GM12878 (cell line): Measurements from ENCODE around the gene CNR1. TPM values are rescaled to one million over a fixed set of nuclear protein-coding genes. Genes with fewer than 3 reads are reported as not detected.
A peak's percentile ranks its signal among the peaks of the same experiment; 100 is the strongest.

Experiments
- ATAC-seq: fragments of 200-7000 bp; cut with Tn5 transposase; 3 replicates; pipeline ENCODE4 v1.9.1; 2020; ENCODE audit warnings: mild to moderate bottlenecking, moderate library complexity
- BruUV-seq: library from RNA; stranded (reverse); fragments of 400-500 nt; replicated peaks from 2 replicates; lab custom pipeline; 2021; lab: Mats Ljungman, UMichigan
- CTCF ChIA-PET: fragments of 300-600 bp; sonication (Branson Sonifier 250); formaldehyde crosslinking; extraction: SDS; loops from one replicate; lab custom pipeline; 2021; ENCODE audit warnings: inconsistent platforms; lab: Yijun Ruan, JAX
- POLR2A ChIA-PET: fragments of 350-600 bp; formaldehyde crosslinking; extraction: SDS; loops from one replicate; lab custom pipeline; 2021; ENCODE audit warnings: inconsistent platforms; lab: Charles Lee
- RAD21 ChIA-PET: fragments of 300-600 bp; sonication (Branson Sonifier 250); formaldehyde crosslinking; loops from one replicate; lab custom pipeline; 2023; ENCODE audit warnings: antibody characterized with exemption; ENCODE audit not compliant: unreplicated experiment; lab: Charles Lee
- SMC1A ChIA-PET: fragments of 300-600 bp; sonication (Branson Sonifier 250); formaldehyde crosslinking; loops from one replicate; lab custom pipeline; 2023; ENCODE audit not compliant: unreplicated experiment, uncharacterized antibody; lab: Charles Lee
- DNase-seq: peaks from one replicate; pipeline ENCODE4 v3.0.0-alpha.2; 2011; ENCODE audit warnings: low read depth, low spot score
- FAIRE-seq: peaks from 3 replicates; lab custom pipeline; 2011; peaks lifted over from hg19 to GRCh38; lab: Jason Lieb, UNC
- H2AFZ ChIP-seq: 2 replicates; pipeline ENCODE4 v1.6.0; 2011; ENCODE audit warnings: low read depth, low read length, control low read depth; ENCODE audit not compliant: control insufficient read depth
- H3K27ac ChIP-seq: 2 replicates; pipeline ENCODE4 v1.5.1; 2011; ENCODE audit warnings: control low read depth; ENCODE audit not compliant: control insufficient read depth, insufficient read depth
- H3K27me3 ChIP-seq, 2 experiments: replicated peaks in 1 of 2; 2 replicates each; pipeline versions ENCODE4 v1.6.0 to v1.6.1; 2011; ENCODE audit warnings: low read length in 1 of 2; ENCODE audit not compliant: control insufficient read depth in 2 of 2, insufficient read depth in 2 of 2
- H3K36me3 ChIP-seq, 2 experiments: 2 replicates each; pipeline ENCODE4 v1.5.1; 2011; ENCODE audit warnings: low read length in 1 of 2; ENCODE audit not compliant: control insufficient read depth in 2 of 2, insufficient read depth in 2 of 2
- H3K4me1 ChIP-seq: 2 replicates; pipeline ENCODE4 v1.6.1; 2011; ENCODE audit warnings: mild to moderate bottlenecking, low read length, moderate library complexity, mixed read lengths; ENCODE audit not compliant: control insufficient read depth, insufficient read depth
- H3K4me2 ChIP-seq: 2 replicates; pipeline ENCODE4 v1.6.0; 2011; ENCODE audit warnings: control low read depth; ENCODE audit not compliant: control insufficient read depth, insufficient read depth
- H3K4me3 ChIP-seq: fragments of 200-600 bp; sonication (generic); 2 replicates; pipeline ENCODE4 v1.5.1; 2016
- H3K79me2 ChIP-seq: 2 replicates; pipeline ENCODE4 v1.6.0; 2011; ENCODE audit warnings: low read length; ENCODE audit not compliant: control insufficient read depth, insufficient read depth
- H3K9ac ChIP-seq: 2 replicates; pipeline ENCODE4 v1.8.0; 2011; ENCODE audit warnings: low read length, control low read depth, mixed read lengths; ENCODE audit not compliant: control insufficient read depth, insufficient read depth
- H3K9me3 ChIP-seq: replicated peaks from 3 replicates; pipeline ENCODE4 v1.5.1; 2011; ENCODE audit warnings: mild to moderate bottlenecking, low read length; ENCODE audit not compliant: control insufficient read depth, insufficient read depth
- H4K20me1 ChIP-seq: 2 replicates; pipeline ENCODE4 v1.6.0; 2011; ENCODE audit not compliant: control insufficient read depth, insufficient read depth
- BCL11A ChIP-seq: IDR thresholded peaks from 2 replicates; pipeline ENCODE4 v1.6.1; 2011; ENCODE audit warnings: low read depth, low read length
- CBX5 ChIP-seq: sonication (generic); IDR thresholded peaks from 2 replicates; pipeline ENCODE4 v1.6.1; 2016; ENCODE audit warnings: low read depth, moderate library complexity, mild to moderate bottlenecking, inconsistent platforms
- EGR1 ChIP-seq, 2 experiments: IDR thresholded peaks; 1 replicate in 1 of 2; 2 replicates in 1 of 2; pipeline ENCODE4 v1.6.1; 2011 to 2012; ENCODE audit warnings: low read depth in 2 of 2, low read length in 2 of 2, borderline replicate concordance in 1 of 2, mild to moderate bottlenecking in 1 of 2, moderate library complexity in 1 of 2
- EP300 ChIP-seq, 2 experiments: fragments of 150-350 bp in 1 of 2; IDR thresholded peaks; 2 replicates each; pipeline ENCODE4 v1.6.1; 2011 to 2012; ENCODE audit warnings: low read depth in 2 of 2, low read length in 2 of 2, borderline replicate concordance in 1 of 2, improper control_type of control experiment in 1 of 2, inconsistent platforms in 1 of 2; ENCODE audit not compliant: control insufficient read depth in 1 of 2
- FOXM1 ChIP-seq: IDR thresholded peaks from 2 replicates; pipeline ENCODE4 v1.6.1; 2012; ENCODE audit warnings: low read depth, mild to moderate bottlenecking, inconsistent platforms, low read length, moderate library complexity
- IKZF1 ChIP-seq: fragments of 450-650 bp; conservative IDR thresholded peaks from 2 replicates; pipeline ENCODE4 v1.6.1; 2017; ENCODE audit warnings: antibody characterized with exemption, mild to moderate bottlenecking
- NFIC ChIP-seq: IDR thresholded peaks from 2 replicates; pipeline ENCODE4 v1.6.1; 2012; ENCODE audit warnings: low read depth, mild to moderate bottlenecking, inconsistent platforms, low read length, moderate library complexity
- NR2C1 ChIP-seq: fragments of 450-650 bp; IDR thresholded peaks from 2 replicates; pipeline ENCODE4 v1.6.1; 2017; ENCODE audit warnings: antibody characterized with exemption, mild to moderate bottlenecking, moderate library complexity
- NR2F1 ChIP-seq: fragments of 450-650 bp; conservative IDR thresholded peaks from 2 replicates; pipeline ENCODE4 v1.6.1; 2017; ENCODE audit warnings: mild to moderate bottlenecking
- POLR2AphosphoS2 ChIP-seq: IDR thresholded peaks from 2 replicates; pipeline ENCODE4 v1.6.1; 2011; ENCODE audit warnings: low read depth, mild to moderate bottlenecking, low read length, improper control_type of control experiment, moderate library complexity
- POLR2AphosphoS5 ChIP-seq: IDR thresholded peaks from 2 replicates; pipeline ENCODE4 v1.6.1; 2011; ENCODE audit warnings: mild to moderate bottlenecking, low read length, inconsistent platforms
- POU2F2 ChIP-seq: IDR thresholded peaks from 3 replicates; pipeline ENCODE4 v1.6.1; 2011; ENCODE audit warnings: low read depth, mild to moderate bottlenecking, low read length, borderline replicate concordance
- RAD21 ChIP-seq: IDR thresholded peaks from 2 replicates; pipeline ENCODE4 v1.6.1; 2011; ENCODE audit warnings: mild to moderate bottlenecking, low read depth, low read length, moderate library complexity; ENCODE audit not compliant: insufficient read depth
- SIN3A ChIP-seq: IDR thresholded peaks from 2 replicates; pipeline ENCODE4 v1.6.1; 2012; ENCODE audit warnings: low read depth, low read length, improper control_type of control experiment
- SIX5 ChIP-seq: IDR thresholded peaks from 2 replicates; pipeline ENCODE4 v1.6.1; 2011; ENCODE audit warnings: mild to moderate bottlenecking, low read depth, low read length, moderate library complexity; ENCODE audit not compliant: severe bottlenecking
- TAF1 ChIP-seq: IDR thresholded peaks from 2 replicates; pipeline ENCODE4 v1.6.1; 2011; ENCODE audit warnings: mild to moderate bottlenecking, low read depth, low read length, borderline replicate concordance
- ZNF622 ChIP-seq: fragments of 450-650 bp; IDR thresholded peaks from 2 replicates; pipeline ENCODE4 v1.6.1; 2017; ENCODE audit warnings: mild to moderate bottlenecking, inconsistent platforms
- WGBS: methylation state at CpG from one replicate; pipeline ENCODE4 v1.1.6; 2016; ENCODE audit warnings: low lambda C conversion rate; ENCODE audit not compliant: insufficient replicate concordance, insufficient coverage; ENCODE audit errors: missing lambda C conversion rate; 5-methylcytosine and 5-hydroxymethylcytosine counted together
- in situ Hi-C: fragments of 300-500 bp; cut with MboI; formaldehyde crosslinking; loops from 9 replicates; pipeline ENCODE4 v1.14.3; 2018; ENCODE audit warnings: mixed read lengths
- intact Hi-C: fragments of 100-400 bp; cut with micrococcal nuclease; formaldehyde crosslinking; loops from one replicate; pipeline ENCODE4 v1.14.2; 2022; ENCODE audit not compliant: unreplicated experiment
- polyA plus RNA-seq, 11 experiments: library from polyadenylated mRNA; depleted of rRNA in 4 of 11; unstranded in 6 of 11; stranded (reverse) in 5 of 11; fragments of >200 nt; fragmentation: Nextera tagmentation in 4 of 11; fragmentation: Illumina TruSeq in 1 of 11; extraction: Ambion mirVana in 4 of 11; extraction: Trizol in 1 of 11; gene quantifications; 1 replicate in 1 of 11; 2 replicates in 10 of 11; pipeline versions ENCODE4 v1.2.1 to v1.2.3, GENCODE V29; 2011 to 2016; ENCODE audit warnings: inconsistent platforms in 2 of 11, missing spikeins in 2 of 11, low read depth in 1 of 11
- total RNA-seq, 4 experiments: library from RNA; depleted of rRNA in 3 of 4; stranded (reverse); fragments of >200 nt in 3 of 4; fragmentation: Illumina TruSeq in 1 of 4; extraction: Trizol in 1 of 4; gene quantifications; 2 replicates each; pipeline versions ENCODE4 v1.2.1 to v1.2.3, GENCODE V29; 2013 to 2021
- TF ChIP-seq, protein P1 (sequence below): fragments of 450-650 bp; IDR thresholded peaks from 2 replicates; pipeline ENCODE4 v1.6.1; 2017; ENCODE audit warnings: low read depth, mild to moderate bottlenecking, moderate library complexity
- TF ChIP-seq, protein P2 (sequence below): fragments of 450-650 bp; IDR thresholded peaks from 2 replicates; pipeline ENCODE4 v1.6.1; 2014; ENCODE audit warnings: mild to moderate bottlenecking

The CNR1 gene
- total and polyA plus RNA-seq, 10 of the 15 experiments (the other 5 are each of a cell fraction or from before 2014, with no cell fraction given), result 2.2 to 15.4 (median 8.5) TPM

DNA sequence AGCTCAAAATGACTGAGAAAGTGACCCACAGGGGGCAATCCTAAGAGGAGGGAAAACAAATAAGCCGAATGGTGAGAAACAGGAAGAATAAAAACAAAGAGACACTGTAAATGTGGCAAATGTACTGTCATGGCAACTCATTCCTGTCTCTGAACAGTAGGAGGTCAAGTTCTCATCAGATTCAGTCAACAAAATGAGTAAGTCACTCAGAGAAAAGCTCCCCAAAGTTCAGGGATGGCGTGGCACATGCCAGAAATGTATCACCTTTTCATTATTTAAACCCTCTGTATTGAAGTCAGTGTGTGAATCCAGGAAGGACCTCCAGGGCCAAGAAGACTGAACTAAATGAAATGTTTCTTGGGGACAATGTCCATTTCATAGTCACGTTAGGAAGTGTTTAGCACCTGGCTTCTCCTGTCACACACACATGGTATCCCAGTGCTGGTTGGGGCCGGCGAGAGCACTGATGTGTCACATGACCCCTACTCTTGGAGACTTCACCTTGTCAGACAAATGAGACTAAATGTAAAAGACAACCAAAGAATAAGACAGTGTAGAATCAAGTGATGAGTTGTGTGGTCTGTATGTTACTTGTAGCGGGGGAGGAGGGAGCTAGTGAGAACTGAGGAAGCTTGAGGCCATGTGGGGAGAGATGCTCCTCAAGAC, 20.7 kb downstream of the CNR1 start (continued):
- peak in 1 of 2 experiments; percentile 18; a peak in 1 of 4 replicates for TF ChIP-seq EP300 (IDR thresholded peaks at IDR 0.05; ENCODE audit: borderline replicate concordance in 1 of 2, control insufficient read depth in 1 of 2, low read depth in 2 of 2, low read length in 2 of 2)
- TF ChIP-seq RAD21, result 0 out of 2 replicates have a peak, but pooled peaks have one; percentile 6
- TF ChIP-seq NFIC, result peak; percentile 71; the same call in 1 of the 2 replicates
- TF ChIP-seq FOXM1, result peak; percentile 55; the same call in 1 of the 2 replicates

DNA sequence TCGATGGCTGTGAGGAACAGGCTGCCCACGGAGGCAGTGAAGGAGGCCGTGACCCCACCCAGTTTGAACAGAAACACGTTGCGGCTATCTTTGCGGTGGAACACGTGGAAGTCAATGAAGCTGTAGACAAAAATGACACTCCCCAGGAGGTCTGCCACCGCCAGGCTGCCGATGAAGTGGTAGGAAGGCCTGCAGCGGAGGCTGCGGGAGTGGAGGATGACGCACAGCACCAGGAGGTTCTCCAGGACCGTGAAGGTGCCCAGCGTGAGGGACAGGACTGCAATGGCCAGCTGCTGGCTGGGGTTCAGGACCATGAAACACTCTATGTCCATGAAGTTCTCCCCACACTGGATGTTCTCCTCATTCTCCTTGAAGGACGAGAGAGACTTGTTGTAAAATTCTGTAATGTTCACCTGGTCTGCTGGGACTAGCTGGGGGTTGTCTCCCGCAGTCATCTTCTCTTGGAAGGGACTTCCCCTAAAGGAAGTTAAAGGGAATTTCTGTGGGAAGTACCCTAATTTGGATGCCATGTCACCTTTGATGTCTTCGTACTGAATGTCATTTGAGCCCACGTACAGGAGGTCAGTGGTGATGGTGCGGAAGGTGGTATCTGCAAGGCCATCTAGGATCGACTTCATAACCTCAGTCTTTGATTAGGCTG, 21.4 kb downstream of the CNR1 start:
- no peaks in the 10 kb centered on the region for H4K20me1 ChIP-seq
- DNase-seq (no peak), FAIRE-seq (no peak), ATAC-seq (peak; percentile 10)
- peaks cover 2% of the 10 kb centered on the region; the same call in 2 of the 3 replicates for H3K9me3 ChIP-seq
- H3K79me2 ChIP-seq, result no peaks in the 10 kb centered on the region
- no peak overlapping the region; the same call in 1 of the 2 replicates for H3K4me2 ChIP-seq
- SMC1A ChIA-PET, result interaction anchor here (0.9 to 2.5 kb wide), 8 partner anchors 9 to 633 kb away, joined by 3 to 9 read pairs (median 4); partner anchors contain the start of gene CNR1
- intact Hi-C loops (no loop called here), in situ Hi-C loops (no loop called here)
- RAD21 ChIA-PET, result interaction anchor here (1.2 to 1.3 kb wide), 2 partner anchors 8 to 21 kb away, joined by 4 to 5 read pairs; no protein-coding TSS in a partner anchor
- peak overlapping the region; percentile 41; the same call in 1 of the 2 replicates for H2AFZ ChIP-seq
- no peak overlapping the region for H3K4me3 ChIP-seq
- peak overlapping the region; percentile 4; the same call in 1 of the 2 replicates for H3K27ac ChIP-seq
- WGBS, result 72% methylated on average over 20 of the region's 20 CpGs
- CTCF ChIA-PET, result no interaction called here
- BruUV-seq, result no TSS peak
- peaks cover 18% of the 10 kb centered on the region for H3K4me1 ChIP-seq
- H3K9ac ChIP-seq, result no peak overlapping the region
- peaks cover 0 to 2% of the 10 kb centered on the region in 2 experiments; a peak in 1 of 4 replicates for H3K36me3 ChIP-seq
- POLR2A ChIA-PET, result interaction anchor here (1.1 kb wide), 1 partner anchor 15 kb away, joined by 3 read pairs; no protein-coding TSS in a partner anchor
- no peaks in the 10 kb centered on the region for H3K27me3 ChIP-seq
- TF ChIP-seq SIN3A (no peak), POU2F2 (0 out of 3 replicates have a peak, but pooled peaks have one; percentile 36), EGR1 (IDR thresholded peaks at IDR 0.05; ENCODE audit: borderline replicate concordance in 1 of 2, low read depth in 2 of 2, low read length in 2 of 2) (no peak), TAF1 (no peak), CBX5 (no peak), NR2F1 (peak; percentile 81; the same call in 1 of the 2 replicates), IKZF1 (peak; percentile 37; the same call in 1 of the 2 replicates), POLR2AphosphoS5 (no peak), SIX5 (no peak), NR2C1 (no peak), BCL11A (peak; percentile 37; the same call in 1 of the 2 replicates), ZNF622 (no peak), POLR2AphosphoS2 (no peak)
- TF ChIP-seq, protein P1, sequence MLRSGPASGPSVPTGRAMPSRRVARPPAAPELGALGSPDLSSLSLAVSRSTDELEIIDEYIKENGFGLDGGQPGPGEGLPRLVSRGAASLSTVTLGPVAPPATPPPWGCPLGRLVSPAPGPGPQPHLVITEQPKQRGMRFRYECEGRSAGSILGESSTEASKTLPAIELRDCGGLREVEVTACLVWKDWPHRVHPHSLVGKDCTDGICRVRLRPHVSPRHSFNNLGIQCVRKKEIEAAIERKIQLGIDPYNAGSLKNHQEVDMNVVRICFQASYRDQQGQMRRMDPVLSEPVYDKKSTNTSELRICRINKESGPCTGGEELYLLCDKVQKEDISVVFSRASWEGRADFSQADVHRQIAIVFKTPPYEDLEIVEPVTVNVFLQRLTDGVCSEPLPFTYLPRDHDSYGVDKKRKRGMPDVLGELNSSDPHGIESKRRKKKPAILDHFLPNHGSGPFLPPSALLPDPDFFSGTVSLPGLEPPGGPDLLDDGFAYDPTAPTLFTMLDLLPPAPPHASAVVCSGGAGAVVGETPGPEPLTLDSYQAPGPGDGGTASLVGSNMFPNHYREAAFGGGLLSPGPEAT, result peak; percentile 25; the same call in 1 of the 2 replicates
- TF ChIP-seq, protein P2, sequence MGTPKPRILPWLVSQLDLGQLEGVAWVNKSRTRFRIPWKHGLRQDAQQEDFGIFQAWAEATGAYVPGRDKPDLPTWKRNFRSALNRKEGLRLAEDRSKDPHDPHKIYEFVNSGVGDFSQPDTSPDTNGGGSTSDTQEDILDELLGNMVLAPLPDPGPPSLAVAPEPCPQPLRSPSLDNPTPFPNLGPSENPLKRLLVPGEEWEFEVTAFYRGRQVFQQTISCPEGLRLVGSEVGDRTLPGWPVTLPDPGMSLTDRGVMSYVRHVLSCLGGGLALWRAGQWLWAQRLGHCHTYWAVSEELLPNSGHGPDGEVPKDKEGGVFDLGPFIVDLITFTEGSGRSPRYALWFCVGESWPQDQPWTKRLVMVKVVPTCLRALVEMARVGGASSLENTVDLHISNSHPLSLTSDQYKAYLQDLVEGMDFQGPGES, result no peak
